Astrocyte of the hippocampus (primary cell): ENCODE data around the gene MUC5B.
"Not testable (repeated sequence)": the region's sequence is repeated elsewhere in the genome, so short reads cannot be mapped to it uniquely, and the experiment has no call there.

Experiments used
- DNase-seq: peaks from one replicate; pipeline ENCODE4 v3.0.0; 2011; ENCODE audit warnings: low read depth, low spot score

The MUC5B gene

DNA sequence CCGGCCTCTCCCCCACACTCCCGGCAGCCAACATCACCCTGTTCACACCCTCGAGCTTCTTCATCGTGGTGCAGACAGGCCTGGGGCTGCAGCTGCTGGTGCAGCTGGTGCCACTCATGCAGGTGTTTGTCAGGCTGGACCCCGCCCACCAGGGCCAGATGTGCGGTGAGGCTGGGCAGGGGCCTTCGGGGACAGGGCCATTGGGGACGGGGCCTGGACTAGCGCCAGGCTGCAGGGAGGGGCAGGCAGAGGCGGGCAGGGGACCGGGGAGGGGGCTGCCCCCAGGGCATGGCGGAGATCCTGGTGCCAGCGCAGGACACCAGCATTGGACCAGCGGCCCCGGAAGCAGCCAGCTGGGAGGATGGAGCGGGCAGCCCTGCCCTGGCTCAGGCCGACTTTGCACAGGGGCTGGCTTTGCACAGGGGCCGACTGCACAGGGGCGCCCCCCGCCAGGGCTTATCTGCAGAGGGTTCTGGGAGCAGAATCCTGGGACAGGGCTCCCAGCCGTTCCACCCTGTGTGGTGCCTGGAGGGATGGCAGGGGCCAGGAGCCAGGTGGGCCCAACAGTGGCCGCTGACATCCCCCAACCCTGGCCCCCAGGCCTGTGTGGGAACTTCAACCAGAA is 8.6 kb downstream of the MUC5B start:
- DNase-seq, result no peak

GRCh38 chr11:1232021-1232882 is 9.4 kb downstream of the MUC5B start:
- no peak for DNase-seq

DNA sequence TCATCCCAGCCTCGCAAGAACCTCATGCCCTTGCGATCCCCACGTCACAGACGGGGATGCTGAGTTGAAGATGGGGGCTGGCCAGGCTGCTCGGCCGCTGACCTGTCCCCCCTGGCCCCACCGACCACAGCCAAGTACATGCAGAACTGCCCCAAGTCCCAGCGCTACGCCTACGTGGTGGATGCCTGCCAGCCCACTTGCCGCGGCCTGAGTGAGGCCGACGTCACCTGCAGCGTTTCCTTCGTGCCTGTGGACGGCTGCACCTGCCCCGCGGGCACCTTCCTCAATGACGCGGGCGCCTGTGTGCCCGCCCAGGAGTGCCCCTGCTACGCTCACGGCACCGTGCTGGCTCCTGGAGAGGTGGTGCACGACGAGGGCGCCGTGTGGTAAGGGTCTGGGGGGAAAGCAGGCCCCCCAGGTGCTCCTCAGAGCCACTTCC is 10.0 kb downstream of the MUC5B start:
- DNase-seq, result no peak

DNA sequence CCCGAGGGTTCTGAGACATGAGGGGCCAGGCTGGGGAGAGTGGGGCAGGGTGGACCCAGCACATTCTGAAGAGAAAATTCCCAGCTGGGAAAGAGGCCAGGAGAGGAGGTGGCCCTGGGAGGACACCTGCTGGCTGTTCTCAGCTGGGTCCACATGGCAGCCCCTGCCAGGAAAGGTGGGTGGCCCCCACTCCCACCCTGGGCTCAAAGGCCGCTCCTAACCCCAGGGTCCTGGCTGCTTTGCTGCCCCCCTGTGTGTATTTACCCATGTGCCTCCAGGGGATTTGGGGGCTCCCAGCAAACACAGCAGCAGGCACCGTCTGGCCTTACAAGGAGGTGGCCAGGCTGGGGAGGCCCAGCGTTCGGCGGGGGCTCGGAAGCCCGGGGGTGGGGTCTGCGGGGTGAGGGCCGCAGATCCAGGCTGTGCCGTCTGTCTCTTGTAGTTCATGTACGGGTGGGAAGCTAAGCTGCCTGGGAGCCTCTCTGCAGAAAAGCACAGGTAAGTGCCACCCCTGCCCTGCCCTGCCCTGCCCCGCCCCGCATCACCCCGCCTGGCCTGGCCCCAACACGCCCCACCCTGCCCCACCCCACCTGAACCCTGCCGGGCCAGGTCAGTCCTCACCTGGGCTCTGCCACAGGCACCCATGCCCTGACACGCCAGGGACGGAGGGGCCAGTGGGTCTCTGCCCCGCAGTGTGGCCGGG is 10.6 kb downstream of the MUC5B start:
- no peak for DNase-seq

DNA sequence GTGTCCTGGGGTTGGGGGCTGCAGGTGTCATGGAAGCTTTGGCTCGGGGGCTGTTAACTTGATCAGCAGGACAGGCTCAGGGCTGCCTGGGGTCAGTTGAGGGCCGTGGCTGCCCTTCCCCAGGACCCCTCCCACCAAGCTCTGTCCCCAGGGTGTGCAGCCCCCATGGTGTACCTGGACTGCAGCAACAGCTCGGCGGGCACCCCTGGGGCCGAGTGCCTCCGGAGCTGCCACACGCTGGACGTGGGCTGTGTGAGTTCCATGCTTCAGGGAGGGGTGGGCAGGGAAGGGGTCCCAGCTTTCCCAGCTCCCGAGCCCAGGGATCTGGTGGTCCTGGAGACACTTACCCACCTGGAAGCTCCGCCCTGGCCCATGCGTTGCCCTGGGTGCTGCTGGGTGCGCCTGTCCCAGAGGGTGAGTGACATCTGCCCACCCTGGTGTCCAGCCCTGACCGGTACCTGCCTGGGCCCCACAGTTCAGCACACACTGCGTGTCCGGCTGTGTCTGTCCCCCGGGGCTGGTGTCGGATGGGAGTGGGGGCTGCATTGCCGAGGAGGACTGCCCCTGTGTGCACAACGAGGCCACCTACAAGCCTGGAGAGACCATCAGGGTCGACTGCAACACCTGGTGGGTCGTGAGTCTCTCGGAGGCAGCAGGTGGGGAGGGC is 11.3 kb downstream of the MUC5B start:
- DNase-seq, result no peak

- DNase-seq, result no peak
Observed at GRCh38 chr11:1234771-1235305, 12.0 kb downstream of the MUC5B start.

- no peak for DNase-seq
Observed at GRCh38 chr11:1235306-1235900, 12.5 kb downstream of the MUC5B start.

DNA sequence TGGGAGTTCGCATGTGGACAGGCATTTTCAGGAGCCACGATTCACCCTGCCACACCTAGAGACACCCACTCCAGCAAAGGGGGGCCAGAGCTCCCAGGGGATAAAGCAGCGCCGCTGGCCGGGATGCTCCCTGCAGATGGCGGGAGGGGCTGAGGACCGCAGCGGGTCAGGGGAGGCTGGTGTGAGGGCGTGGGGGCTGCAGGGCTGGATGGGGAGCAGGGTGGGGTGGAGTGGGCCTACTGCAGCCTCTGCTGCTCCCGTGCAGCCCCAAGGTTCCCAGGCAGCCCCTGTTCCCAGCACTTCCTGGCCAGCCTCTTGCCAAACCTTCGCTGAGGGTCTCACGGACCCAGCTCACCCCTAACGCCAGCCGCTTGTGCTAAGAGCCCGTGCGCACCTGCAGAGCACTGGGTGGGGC is 13.0 kb downstream of the MUC5B start:
- DNase-seq, result no peak

- no peak for DNase-seq
Observed at GRCh38 chr11:1236316-1237127, 13.7 kb downstream of the MUC5B start.

DNA sequence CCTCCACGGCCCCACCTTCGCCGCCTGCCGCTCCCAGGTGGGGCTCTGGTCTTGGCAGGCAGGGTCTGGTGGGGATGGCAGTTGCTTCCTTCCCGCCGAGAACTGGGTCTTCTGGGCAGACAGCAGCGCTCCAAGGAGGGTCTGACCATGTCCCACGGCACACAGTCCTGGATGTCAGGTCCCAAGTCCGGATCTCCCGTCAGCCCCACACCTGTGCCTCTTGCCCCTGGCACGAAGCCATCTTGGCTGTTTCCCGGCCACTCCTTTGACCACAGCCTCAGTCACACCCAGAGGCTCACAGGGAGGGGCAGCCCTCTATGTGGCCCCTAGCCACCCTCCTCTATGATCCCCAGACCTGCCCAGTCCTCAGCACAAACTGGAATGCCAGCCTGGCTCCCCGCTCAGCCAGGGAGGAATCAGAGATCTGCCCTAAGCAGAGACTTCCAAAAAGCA is 14.3 kb downstream of the MUC5B start:
- DNase-seq, result no peak

DNA sequence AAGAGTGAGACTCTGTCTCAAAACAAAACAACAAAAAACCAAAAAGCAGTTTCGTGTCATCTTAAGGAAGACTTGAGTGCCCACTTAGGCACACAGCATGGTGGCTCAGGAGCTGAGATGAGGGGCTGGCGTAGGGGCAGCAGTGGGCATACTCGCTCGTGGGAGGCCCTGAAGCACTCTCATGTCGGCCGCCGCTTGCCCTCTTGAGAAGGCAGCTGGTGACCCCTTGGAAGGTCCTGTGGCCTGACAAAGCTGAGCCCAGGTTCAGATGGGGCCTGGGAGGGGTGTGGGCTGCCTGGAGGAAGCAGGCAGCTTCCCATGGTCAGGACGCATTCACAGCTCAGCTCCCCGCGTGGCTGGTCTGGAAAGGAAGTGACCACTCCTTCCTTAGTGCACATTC is 15.0 kb downstream of the MUC5B start:
- no peak for DNase-seq

DNA sequence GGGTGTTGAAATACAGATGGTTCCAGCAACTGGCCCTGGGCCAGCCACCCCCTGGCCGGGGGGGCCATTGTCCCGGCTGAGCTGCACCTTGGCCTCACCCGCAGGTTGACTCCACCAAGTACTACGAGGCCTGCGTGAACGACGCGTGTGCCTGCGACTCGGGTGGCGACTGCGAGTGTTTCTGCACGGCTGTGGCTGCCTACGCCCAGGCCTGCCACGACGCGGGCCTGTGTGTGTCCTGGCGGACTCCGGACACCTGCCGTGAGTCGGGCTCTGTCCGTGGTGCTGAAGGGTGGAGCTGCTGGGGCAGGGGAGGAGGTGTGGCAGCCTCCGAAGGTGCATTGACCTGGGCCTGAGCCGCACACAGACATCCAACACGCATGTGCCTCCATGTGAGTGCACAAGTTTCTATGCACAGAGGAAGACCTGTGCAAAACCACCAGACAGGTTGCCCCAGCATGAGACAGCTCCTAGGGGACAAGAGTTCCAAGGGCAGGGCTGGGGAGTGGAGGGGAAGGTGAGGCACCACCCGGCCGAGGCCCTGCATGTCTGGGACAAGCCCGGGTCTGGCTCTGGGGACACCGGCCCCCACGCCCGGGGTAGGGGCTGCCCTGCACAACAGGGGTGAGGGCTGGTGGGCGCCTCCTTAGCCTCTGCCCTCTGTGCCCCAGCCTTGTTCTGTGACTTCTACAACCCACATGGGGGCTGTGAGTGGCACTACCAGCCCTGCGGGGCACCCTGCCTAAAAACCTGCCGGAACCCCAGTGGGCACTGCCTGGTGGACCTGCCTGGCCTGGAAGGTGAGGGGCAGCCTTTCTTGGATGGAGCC is 16.1 kb downstream of the MUC5B start:
- peak; percentile 19 for DNase-seq

DNA sequence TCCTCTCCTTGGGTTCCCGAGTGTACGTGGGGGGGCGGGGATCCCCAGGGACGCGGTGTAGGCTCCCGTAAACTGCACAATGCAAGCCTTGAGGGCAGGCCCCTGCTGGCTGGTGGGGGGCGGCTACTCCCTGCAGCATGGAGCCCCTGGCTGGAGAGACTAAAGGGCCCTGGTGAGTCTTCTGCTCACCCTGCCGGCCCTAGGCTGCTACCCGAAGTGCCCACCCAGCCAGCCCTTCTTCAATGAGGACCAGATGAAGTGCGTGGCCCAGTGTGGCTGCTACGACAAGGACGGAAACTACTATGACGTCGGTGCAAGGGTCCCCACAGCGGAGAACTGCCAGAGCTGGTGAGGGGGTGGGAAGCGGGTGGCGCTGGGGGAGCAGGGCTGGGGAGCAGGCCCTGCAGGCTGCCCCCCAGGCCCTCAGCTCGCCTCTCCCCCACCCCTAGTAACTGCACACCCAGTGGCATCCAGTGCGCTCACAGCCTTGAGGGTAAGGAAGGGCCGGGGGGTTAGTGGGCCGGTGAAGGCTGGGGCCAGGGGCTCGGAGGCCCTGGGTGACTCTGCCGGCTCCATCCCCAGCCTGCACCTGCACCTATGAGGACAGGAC is 16.8 kb downstream of the MUC5B start:
- no peak for DNase-seq

- no peak for DNase-seq
Observed at GRCh38 chr11:1240771-1241170, 17.9 kb downstream of the MUC5B start.

DNA sequence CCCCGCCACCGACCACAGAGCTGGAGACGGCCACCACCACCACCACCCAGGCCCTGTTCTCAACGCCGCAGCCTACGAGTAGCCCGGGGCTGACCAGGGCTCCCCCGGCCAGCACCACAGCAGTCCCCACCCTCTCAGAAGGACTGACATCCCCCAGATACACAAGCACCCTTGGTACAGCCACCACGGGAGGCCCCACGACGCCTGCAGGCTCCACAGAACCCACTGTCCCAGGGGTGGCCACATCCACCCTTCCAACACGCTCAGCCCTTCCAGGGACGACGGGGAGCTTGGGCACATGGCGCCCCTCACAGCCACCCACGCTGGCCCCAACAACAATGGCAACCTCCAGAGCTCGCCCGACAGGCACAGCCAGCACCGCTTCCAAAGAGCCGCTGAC is 18.8 kb downstream of the MUC5B start:
- no peak for DNase-seq

- DNase-seq, result no peak
Observed at GRCh38 chr11:1242289-1242688, 19.4 kb downstream of the MUC5B start.

- DNase-seq, result not testable (repeated sequence)
Observed at GRCh38 chr11:1242751-1243150, 19.9 kb downstream of the MUC5B start.

- not testable (repeated sequence) for DNase-seq
Observed at GRCh38 chr11:1243521-1243920, 20.7 kb downstream of the MUC5B start.

DNA sequence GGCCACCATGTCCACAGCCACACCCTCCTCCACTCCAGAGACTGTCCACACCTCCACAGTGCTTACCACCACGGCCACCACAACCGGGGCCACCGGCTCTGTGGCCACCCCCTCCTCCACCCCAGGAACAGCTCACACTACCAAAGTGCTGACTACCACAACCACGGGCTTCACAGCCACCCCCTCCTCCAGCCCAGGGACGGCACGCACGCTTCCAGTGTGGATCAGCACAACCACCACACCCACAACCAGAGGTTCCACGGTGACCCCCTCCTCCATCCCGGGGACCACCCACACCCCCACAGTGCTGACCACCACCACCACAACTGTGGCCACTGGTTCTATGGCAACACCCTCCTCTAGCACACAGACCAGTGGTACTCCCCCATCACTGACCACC is 21.7 kb downstream of the MUC5B start:
- not testable (repeated sequence) for DNase-seq
